ENCODE data around the gene PGA5.

- TF ChIP-seq CTCF (IDR thresholded peaks at IDR 0.05) (no peak), POLR2A (IDR thresholded peaks at IDR 0.05) (no peak), POLR2AphosphoS5 (IDR thresholded peaks at IDR 0.05) (no peak), EP300 (IDR thresholded peaks at IDR 0.05; ENCODE audit: low read depth) (no peak)
Observed at GRCh38 chr11:61264371-61264770, 23.4 kb downstream of the PGA5 start.
